ENCODE results near the gene ATP1A2.

ATP1A2 gene

DNA sequence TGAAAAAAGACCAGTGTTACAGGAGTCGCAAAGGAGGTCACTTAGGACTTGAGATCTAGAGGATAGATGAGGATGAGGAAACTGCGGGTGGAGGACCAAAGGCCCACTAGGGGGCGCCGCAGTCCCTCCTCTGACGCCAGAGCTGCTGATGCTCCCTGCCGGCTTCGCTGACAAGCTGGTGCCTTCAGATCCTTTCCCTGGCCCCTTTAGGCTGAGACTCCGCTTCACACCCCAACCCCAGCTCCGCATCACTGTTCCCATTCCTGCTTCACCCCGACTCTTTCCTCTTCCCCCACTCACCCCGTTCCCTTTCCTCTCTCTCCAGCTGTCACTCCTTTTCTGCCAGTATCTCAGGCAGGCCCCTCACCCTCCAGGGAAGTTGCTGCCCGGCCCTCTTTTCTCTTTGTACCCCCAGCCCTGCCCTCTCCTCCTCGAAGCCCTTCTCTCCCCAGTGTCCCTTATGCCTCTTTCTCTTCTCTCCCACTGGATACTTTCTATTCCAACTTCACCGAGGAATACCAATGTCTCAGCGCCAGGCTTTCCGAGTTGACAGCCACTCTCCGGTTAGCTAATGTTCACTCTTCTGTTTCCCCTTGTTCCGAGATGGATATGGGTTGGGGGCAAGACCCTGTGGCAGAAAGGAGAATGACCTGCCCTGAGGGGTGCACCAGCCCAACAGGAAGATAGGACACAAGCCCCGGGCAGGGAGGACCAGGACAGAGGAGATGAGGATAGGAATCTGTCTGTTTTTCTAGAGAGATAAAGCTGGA is 29.7 kb upstream of the ATP1A2 start:
- peak; percentile 87 for DNase-seq (ENCODE audit: low read depth, low spot score)

DNA sequence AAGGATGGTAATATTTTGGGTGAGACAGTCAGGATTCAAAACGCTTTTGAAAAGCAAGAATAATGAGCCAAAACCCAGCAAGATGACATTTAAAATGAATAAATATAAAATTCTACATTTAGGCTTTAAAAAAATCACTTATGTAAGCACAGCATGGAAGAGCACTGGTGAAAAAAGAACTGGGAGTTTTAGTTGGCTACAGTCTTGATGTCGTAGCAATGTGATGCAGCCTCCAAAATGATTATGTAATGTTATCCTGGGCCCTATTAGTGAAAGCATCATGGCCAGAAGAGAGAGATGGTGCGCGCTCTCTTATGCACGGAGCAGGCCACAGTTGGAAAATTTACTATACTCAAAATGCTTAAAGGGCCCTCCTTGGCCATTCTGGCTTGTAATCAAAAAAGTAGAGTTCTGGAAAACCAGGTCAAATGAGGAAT is 29.1 kb upstream of the ATP1A2 start:
- DNase-seq (ENCODE audit: low read depth, low spot score), result no peak

DNA sequence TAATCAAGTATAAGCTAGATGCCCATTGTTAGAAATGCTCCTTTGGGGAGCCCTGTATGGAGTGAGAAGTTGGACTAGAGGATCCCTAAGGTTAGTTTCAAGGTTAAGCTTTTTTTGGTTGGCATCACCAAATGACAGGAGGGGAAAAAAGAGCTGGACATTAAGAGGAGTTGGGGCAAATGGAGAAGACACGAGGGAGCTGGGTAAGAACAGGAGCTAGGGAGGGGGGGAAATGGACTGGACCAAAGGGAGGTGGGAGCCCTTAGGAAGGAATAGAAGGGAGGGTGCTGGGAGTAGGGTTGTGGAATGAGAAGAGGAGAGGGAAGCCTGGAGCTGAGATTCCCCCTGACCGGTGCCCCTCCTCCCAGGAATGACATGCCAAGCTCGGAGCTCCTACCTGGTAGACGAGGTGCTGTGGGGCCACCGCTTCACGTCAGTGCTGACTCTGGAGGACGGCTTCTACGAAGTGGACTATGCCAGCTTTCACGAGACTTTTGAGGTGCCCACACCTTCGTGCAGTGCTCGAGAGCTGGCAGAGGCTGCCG is 28.4 kb upstream of the ATP1A2 start:
- no peak for DNase-seq (ENCODE audit: low read depth, low spot score)

DNA sequence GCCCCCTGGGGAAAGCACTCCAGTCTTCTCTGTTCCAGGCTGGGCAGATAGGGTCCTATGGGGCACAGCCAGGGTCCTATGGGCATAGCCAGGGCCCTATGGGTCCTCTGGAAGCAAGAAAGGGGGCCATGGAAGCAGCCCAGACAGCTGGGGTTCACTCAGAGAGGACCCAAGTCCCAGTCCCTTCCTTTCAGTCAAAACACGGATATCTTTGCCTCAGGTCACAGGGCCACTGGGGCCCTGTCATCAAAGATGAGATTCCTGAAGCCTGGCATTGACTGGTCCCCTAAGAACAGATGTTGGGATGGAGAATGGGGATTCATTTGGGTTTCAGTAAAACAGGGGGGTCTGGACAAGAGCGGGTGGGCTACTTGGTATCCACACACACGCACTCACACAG is 25.7 kb upstream of the ATP1A2 start:
- DNase-seq (ENCODE audit: low read depth, low spot score), result no peak

DNA sequence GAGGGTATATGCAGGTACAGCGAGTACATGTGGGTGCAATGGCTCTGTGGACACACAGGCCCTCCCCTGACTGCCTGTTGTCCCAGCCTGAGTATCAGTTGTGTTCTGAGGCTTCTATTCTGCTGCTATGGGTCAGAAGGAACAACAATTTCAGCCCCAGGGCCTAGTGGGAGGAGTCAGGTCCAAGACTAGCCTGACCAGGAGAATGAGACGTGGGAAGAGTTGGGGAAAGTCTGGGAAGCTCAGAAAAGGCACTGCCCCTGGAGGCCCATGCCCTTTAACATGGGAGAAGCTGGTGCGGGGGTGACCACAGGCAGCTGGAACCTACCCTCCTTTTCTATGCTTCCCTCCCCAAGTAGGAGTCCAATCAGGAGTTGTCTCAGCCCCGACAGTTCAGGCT is 24.8 kb upstream of the ATP1A2 start:
- no peak for DNase-seq (ENCODE audit: low read depth, low spot score)

DNA sequence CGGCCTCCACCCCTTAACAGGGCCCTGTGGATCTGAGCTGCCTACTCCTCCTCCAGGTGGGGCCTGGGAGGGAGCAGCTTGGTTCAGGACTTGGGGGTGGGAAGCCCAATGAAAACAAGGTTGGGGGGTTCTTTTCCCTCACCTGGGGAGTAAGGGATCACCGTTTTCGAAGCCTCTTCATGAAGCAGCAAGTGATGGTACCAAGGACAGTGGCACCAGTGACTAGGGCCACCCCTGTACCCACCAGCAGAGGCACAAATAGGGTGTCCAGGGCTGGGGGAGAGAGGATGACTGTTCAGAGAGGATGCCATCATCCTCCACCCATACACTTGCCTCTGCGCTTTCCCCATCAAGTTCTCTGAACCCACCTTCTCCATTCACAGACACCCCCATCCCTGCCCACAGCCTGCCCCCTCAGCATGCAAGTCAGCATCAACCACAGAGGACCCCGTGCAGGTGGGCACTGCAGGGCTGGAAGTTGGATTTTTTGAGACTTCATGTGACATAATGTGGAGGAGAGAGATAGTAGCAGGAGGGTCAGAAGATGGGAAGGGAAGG is 23.8 kb upstream of the ATP1A2 start:
- no peak for DNase-seq (ENCODE audit: low read depth, low spot score)

DNA sequence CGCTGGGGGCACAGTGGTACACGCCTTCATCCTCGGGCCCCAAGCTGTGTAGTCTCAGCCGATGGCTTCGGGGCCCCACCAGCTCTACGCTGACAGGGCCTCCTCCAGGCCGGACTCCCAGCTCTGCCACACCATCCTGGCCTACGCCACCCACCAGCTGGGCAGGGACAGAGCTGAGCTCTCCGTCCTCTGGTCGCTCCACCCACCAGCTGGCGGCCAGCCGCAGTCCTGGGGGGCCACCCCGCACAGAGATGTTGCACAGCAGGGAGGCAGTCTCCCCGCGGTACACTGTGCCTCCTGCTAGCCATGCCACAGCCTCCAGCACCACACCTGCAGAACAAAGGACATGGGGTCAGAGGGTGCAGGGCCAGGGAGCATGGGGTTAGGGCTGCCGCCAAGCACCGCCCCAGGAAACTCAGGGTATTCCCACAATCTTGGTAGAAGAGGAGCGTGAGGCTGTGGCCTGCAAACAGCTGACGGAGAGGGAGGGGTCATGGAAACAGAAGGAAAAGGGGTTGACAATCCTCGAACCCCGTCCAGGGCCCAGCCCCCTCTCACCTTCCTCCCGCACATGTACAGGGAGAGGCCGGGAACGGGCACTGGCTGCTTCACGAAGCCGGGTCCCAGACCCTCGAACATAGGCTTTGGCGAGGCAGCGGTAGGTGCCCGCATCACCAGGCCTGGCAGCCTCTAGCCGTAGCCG is 23.0 kb upstream of the ATP1A2 start:
- no peak for DNase-seq (ENCODE audit: low read depth, low spot score)

DNA sequence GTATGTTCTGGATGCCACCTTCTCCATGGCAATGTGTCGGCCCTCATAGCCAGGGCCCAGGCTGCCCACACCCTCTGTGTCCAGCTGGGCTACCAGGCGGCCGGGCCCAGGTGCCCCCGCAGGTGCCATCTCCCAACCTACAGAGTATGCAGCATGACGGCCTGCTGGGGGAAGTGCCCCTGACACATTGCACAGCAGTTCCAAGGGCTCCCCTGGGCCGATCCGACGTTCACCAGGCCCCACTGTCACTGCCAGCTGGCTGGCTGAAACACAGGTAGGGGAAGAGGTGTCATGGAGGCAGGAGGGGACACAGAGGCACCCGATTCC is 22.5 kb upstream of the ATP1A2 start:
- DNase-seq (ENCODE audit: low read depth, low spot score), result no peak

DNA sequence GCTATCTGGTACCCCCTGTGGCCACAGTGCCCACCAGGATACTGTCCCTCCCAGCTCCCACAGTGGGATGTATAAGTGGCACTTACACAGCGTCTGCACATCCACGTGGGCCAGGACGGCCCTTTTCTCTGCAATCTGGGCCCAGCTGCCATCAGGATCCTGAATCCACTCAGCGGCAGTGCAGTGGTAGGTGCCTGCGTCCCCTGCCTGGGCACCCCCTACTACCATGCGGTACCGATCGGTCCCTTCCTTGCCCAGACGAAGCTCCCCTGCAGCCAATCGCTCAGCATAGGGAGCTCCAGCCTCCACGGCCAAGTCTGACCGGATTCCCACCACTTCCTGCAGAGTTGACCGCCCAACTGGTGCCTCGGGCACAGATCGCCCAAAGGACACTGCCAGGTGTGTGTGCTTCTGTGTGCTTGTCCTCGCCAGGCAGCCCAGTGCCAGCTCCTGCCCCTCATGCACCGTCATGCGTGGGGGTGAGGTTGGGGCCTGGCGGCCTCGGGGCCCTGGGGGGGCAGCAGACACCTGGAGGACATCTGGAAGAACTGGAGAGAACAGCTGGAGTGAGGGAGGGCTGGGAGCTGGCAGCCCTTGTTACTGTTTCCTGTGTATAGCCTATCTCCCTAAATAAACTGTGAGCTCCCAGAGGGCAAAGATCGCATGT is 21.8 kb upstream of the ATP1A2 start:
- DNase-seq (ENCODE audit: low read depth, low spot score), result no peak

DNA sequence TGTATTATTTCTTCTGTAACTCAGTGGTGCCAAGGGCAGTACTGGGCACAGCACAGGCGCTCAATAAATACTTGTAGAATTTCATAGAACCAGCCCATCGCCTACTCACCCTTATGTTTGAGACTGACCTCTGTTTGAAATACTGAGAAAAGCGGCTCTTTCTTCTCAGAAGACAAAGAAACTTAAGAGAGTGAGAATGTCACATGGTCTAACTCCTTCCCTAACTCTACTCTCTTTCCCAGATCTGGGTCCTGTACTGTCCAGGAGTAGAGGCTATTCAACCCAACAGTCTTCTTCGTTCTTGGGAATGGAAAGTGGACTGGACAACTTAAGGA is 21.3 kb upstream of the ATP1A2 start:
- no peak for DNase-seq (ENCODE audit: low read depth, low spot score)

DNA sequence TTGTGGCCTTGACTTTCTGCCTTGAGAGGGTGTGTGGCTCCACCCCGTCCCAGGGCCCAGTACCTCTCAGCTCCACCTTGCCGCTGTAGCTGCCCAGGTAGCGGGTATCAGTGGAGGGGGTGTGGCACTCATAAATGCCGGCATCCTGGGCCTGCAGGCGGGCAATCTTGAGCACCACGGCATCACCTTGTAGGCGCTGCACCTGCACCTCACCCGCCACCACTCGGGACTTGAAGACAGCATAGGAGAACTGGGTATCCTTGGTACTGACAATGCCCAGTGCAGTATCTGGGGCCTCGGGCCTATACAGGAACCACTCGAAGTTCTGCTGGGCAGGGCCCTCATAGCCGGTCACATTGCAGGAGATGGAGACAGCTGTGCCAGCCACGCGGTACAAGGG is 20.8 kb upstream of the ATP1A2 start:
- DNase-seq (ENCODE audit: low read depth, low spot score), result no peak

DNA sequence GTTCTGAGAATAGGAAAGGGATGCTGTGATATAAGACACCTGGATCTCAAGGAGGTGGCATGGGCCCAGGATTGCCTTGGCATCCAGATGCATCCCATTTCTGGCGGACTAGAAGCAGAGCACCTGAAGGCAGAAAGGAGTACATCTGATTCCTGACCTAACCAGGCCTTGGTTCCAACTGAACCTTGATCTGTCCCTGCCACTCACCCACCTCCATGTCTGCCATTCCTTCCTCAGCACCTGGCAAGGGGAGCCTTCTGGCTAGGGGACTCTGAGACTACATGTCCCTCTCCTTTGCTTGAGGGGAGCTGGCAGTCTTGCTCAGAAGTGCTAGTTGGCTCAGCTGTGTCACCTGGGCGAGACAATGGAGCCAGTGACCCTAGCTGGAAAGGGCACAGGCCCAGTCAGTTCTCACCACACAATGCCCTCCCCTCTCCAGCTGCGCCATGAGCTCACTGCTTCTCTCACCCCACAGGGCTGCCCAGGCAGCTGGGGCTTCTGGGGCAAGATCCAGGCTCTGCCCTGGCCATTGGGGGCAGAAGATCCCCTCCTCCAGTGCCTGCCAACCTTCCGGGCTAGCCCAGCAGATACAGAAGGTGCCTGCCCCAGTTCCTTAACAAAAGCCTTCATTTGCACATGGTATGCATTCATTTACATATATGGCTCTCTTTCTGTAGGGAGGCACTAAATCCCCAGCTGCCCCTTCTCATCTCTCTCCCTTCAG is 20.0 kb upstream of the ATP1A2 start:
- DNase-seq (ENCODE audit: low read depth, low spot score), result no peak

DNA sequence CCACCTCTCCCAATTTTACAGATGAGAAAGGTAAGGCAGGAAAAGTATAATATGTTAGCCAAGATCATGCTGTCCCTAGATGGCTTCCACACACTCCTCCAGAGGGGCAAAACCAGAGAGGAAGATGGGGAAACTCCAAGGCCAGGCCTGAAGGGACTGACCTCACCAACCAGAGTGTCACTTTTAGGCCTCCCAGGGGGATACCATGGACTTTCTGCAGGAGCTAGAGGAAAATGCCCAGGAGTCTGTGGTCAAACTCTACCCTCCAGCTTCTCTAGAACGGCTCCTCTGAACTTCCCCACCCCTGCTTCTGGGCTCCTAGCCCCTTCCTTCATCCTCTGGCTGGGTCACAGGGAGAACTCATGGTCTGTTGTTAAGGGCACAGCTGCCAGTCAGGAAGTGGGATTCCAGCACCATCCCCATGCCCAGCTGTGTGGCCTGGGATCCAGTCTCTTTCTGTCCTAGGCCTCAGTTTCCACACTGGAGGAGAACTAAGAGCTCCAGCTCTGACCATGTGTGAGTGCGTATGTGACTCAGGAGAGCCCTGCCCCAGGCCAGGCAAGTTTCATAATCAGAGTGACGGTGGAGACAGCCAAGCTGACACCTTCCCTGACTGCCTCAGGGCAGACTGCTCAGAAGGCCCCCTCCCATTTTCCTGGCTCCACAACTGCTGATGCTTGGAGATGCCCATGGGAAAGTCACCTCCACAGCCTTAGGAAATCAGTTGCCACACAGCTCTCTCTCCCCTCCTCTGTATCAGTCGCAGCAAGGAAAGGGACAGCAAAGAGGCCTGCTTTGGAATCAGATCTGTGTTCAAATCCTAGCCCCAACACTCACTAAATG is 19.1 kb upstream of the ATP1A2 start:
- no peak for DNase-seq (ENCODE audit: low read depth, low spot score)

DNA sequence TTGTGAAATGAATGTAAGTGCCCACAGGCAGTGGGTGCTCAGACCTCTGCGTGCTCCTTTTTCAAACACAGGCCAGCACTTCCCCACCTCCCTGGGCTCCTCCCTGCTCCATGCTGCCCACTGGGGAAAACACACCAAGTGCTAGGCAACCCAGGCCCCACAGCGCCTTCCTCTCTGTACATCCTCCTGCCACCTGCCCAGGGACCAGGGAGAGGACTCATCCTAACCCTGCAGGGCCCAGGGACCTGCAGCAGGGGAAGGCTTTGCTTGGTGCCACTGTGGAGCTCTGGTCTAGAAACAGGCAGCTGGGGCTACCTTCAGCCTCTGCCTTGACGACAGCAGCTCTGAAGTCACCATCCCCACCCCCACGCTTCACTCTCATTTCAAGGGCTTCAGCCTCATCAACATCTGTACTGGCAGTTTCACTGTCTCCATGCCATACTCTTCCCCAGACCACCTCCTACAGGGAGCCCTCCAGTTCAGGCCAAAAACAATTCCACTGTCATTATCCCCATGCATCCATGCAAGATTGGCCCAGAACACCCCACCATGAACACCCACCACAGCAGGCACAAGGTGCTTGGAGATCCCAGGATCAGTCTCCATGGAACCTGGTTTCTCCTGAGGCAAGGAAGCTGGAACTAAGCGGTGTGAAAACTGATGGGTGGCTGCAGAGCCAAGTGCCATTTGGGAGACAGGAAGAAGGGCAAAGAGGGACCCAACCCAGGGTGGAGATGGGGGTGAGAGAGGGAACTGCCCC is 18.2 kb upstream of the ATP1A2 start:
- no peak for DNase-seq (ENCODE audit: low read depth, low spot score)

DNA sequence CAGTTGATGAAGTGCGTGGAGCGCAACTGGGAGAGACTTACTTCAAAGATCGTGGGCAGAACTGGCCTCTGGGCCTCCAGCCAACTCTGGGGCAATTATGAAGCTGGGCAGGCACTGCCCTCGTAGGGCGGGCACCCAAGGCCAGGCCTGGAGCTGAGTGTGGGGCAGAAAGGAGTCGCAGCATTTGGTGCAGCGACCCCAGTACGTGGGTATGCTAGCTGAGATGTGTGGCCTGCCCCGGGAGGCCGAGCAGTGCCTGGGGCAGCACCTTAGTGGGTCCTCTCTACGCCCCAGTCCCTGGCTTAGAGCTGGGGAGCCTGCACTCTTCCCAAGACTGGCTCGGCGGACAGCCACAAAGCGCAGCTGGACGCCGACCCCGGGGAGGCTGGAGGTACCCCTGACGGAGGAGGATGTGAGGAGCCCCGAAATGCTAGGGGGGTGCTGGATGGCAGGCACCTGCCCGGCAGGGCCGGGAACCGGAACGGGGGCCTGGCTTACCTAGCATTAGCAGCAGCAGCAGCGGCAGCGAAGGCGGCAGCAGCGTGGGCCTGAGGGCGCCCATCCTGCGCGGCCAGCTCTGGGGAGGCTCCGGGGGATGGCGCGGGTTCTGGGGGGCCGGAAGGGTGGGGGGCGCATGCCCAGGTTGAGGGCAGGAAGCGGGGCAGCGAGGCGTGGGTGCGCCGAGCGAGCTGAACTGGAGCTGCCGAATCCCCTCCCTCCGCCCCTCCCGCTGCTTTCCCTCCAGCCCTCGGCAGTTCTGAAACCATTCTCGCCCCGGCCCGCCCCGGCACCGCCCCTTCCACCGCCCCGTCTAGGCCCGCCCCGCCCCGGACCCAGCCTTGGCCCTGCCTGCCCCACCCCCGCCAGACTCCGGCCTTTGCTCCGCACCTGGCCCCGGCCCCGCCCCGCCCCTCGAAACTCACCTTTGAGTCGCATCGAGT is 17.4 kb upstream of the ATP1A2 start, which contains the start of gene IGSF8:
Gene IGSF8, minus strand, starts transcription at position 709 of the 941 bp plus-strand sequence. Its CDS starts 147 bp downstream, at position 562.
- DNase-seq (ENCODE audit: low read depth, low spot score), result peak; percentile 91

DNA sequence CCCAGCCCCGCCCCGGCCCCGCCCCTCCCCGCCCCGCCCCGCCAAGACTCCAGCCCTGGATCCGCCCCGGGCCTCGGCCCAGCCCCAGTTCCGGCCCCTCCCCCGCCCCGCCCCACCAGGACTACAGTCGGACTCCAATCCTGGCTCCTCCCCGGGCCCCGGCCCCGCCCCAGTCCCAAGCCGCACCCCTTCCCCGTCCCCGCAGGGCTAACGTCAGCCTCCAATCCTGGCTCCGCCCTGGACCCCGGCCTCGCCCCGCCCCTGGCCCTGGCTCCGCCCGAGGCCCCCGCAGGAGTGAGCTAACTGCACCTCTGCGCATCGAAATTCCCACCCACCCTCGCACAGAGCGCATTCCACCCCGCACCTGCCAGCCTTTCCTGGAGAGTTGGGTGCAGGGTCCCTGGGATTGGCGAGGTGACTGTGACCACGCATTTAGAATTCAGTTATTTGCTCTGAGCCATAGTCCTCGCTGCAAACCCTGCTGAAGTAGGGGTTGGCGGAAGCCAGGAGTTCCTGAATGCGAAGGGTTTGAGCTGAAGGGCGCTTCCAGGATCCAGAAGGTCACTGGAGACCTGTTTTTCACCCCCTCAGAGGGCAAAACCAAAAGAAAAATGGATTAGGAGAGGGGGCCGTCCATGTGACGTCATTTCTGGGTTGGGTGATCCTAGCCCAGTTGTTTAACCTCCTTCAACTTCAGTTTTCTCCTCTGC is 16.6 kb upstream of the ATP1A2 start:
- DNase-seq (ENCODE audit: low read depth, low spot score), result peak; percentile 98

DNA sequence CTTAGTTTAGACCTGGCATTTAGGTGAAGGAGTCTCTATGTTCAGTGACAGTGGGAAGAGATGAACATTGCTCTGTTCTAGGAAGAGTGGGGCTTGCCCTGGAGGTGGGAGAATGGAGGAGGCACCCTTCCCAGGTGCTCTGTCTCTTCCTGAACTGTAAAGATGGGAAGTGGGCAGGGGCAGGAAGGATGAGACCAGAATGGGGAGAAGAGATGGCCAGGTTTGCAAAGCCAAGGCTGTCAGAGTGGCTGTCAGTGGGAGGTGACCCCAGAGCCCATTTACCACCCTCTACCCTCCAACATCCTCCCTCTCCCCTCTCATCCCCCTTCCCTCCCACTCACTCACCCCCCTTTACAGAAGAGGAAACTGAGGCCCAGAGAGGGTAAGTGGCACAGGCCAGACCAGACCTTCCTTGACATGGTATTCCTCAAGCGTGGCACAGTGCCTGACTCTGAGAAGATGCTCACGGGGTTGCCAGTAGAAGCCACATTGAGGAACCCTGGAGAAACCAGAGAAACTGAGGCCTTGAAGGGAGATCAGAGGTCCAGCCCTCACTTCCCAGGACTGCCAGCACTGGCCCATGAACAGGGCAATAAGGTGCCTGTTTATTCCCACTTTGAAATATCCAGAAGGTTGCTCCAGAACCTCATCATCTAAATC is 15.7 kb upstream of the ATP1A2 start:
- no peak for DNase-seq (ENCODE audit: low read depth, low spot score)

All from astrocyte of the hippocampus (primary cell).